ENCODE data around the gene PKIB.

Gene PKIB

GRCh38 chr6:122671251-122671650 is 61.0 kb downstream of the PKIB start:
- DNase-seq: no peak

DNA sequence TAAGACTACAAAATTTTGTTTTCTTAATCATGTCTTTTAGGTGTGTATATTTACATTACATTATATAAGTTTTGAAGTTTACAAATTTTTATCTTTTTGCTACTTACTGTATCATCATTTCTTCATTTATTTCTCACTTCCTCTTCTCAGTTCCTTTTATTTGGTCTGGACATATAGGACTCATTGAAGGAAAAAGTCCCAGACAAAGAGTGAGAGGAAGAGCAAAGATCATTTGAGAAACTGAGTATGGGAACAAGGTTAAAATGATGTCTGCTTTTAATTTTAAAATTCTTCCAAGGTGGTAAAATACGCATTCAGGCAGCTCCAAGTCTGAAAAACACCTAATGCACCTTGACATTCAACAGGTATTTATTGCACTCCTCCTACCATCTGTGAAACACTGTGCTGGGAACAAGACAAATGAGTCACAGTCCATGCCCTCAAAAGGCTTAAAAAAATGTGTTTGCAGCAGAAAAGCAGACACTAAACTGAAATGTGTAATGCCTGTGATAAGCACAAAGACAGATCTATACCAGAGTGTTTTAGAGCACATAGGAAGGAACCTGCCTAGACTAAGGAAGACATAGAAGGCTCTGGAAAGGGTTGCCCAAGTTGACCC is 63.2 kb downstream of the PKIB start:
- no peak for DNase-seq

DNA sequence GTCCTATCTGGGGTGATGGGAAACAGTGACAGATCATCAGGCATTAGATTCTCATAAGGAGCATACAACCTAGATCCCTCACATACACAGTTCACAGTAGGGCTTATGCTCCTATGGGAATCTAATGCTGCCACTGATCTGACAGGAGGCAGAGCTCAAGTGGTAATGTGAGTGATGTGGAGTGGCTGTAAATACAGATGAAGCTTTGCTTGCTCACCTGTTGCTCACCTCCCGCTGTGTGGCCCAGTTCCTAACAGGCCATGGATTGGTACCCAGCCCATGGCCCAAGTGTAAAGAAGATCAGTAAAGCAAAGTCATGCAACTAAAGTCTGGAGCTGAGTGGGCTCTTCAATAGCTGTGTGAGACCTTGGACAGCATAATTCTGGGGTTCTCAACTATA is 65.9 kb downstream of the PKIB start:
- DNase-seq: no peak

DNA sequence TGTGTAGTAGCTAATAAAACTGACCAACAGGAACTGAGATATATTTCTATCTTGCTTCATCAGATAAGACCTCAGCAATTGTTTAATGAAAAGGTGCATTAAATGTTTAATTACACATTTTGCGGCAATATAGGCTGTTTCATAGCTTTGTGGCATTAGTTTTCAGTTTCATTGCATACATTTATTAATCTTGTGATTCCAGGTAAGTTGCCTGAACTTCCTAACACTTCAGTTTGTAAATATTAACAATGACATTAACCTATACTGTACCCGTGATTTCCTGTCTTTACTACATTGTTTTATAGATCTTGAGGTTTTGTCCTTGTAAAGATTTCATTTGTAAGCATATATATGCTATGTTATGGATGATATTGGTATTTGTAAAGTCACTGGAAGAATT is 66.5 kb downstream of the PKIB start:
- DNase-seq: no peak

DNA sequence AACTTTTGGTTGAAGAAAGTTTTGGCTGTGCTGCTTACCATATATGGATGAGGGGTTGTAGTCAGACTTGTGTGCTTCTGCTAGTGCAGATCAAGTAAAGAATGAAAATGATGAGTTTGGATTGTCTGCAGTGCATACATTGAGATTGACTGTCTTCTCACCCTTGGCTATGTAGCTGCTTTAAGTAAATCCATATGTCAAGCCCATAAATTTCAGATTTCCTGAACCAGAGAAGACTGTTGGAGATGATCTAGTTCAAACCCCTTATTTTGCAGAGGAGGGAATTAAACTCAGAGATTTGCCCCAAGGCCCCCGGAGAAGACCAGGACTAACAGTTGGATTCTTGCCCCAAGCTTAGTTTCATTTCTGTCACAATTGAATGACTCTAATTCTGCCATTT is 67.2 kb downstream of the PKIB start:
- DNase-seq: no peak

DNA sequence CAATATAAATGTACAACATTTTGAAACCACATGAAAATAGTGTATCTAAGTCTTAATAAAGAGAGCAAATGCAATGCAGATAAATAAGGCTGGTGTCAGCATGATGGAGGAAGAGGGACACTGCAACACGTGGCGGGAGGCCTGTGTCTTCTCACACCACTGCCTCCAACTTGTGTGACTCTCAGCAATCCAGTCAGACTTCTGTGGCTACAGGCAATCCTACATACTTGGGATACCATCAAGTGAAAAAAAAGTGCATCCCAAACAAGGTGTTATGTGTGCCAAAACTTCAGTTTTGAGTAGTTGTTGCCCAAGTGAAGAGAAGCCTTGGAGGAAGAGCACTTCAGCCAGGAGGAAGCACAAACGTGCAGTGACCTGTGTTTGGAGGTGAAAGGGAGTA is 68.6 kb downstream of the PKIB start:
- DNase-seq: no peak

DNA sequence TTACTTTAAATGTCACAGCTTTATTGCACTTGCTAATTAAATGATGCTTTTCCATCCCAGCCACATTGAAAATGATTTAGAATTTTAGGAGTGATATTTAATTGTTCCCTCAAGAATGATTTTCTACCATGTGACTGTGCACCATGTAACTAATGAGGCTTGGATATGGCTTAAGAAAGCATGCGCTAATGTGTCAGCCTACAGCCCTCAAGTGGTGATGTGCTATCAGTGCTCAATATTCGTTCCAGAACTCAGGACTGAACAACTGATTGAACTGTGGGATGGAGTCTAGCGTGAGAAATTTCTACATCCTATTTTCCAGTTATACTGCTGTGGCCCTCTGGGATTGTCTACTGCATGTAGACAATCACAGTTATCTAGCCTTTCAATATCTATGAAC is 71.5 kb downstream of the PKIB start:
- no peak for DNase-seq

DNA sequence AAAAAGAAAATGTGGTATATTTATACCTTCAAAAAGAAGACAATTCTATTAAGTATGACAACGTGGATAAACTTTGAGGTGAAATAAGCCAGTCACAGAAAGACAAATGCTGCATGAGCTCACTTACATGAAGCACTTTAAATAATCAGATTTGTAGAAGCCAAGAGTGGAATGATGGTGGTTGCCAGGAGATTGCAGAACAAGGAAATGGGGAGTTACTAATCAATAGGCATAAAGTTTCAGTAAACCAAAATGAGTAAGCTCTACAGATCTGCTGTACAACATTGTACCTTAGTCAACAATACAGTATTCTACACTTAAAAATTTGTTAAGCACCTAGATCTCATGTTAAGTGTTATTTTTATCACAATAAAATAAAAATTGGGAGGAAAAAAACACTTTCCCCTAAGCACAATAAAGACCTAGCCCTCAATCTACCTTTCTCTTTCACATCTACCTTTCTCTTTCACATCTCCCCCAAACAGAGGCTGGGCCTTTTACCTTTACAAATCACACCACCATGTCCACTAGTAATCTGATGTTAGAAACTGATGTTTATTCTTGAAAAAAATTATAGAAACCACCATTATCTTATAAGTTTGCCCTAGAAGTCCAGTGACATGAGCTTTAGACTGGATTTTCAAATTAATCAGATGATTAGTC is 73.9 kb downstream of the PKIB start:
- DNase-seq: no peak

DNA sequence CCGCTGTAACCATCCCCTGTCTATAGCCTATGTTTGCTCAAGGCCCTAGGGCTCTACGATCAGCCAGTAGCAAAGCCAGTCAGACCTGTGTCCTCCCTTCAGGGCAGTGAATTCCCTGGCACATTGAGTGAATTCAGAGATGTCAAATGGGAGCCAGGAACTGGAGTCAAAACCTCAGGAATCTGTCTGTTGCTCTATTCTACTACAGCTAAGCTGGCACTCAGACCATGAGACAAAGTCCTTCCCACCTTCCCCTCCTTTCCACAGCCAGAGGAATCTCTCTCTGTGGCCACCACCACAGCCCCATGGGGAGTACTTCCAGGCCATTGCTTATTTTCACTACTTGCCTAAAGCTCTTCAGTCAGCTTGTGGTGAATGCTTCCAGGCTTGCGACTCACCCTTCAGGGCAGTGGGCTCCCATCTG is 82.0 kb downstream of the PKIB start:
- DNase-seq: no peak

- DNase-seq: no peak
Observed at GRCh38 chr6:122692807-122693580, 82.8 kb downstream of the PKIB start.

GRCh38 chr6:122694075-122694474 is 83.9 kb downstream of the PKIB start:
- no peak for DNase-seq

DNA sequence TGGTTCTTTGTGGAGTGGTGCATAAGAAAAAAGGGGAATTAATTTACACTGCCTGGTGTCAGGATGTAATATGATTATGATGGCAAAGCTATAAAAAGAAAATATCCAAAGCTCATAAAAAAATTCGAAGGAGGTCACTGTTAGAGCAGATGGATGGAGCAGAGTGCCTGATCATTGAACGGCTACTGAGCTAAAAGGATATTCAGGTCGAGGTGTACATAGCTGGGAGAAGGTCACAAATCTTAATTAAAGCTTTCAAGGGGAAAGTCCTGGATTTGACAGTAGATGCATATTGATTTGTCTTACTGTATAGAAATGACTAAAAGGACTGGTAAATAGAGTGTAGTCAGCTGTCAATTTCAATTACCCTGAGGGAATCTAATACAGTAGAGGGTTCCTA is 84.4 kb downstream of the PKIB start:
- no peak for DNase-seq

DNA sequence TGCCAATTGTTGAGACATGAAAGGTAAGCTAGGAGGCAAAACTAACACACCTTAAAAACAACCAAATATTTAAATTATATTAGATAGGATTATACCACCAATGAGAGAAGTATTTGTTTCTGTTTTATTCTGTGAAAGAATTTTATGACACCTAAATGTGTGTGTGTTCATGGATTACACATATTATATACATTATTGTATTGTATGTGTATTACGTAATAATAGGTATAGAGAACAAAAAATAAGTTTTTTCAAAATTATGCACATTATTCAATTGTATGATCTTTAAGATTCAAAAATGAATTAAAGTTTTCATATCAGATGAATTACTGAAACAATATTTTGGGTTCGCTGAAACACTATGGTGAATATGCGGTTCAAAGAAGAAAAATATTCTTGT is 85.0 kb downstream of the PKIB start:
- no peak for DNase-seq

DNA sequence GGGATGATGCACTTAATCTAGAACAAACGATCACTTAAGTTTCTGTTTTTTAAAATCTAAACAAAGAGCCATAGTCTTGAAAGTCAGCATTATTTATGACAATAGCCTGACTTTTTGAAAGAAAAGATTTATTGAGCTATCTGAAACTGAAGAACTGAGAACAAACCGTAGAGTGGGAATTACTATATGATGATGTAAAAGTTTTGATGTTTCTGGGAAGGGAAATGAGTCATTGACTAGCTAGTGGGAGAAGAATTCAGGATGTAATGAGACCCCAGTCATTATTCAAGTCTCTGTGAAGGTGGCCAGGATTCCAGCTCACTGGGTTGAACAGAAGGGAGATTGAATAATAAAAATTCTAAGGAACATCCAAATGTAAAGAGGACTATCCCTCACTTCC is 85.9 kb downstream of the PKIB start:
- no peak for DNase-seq

DNA sequence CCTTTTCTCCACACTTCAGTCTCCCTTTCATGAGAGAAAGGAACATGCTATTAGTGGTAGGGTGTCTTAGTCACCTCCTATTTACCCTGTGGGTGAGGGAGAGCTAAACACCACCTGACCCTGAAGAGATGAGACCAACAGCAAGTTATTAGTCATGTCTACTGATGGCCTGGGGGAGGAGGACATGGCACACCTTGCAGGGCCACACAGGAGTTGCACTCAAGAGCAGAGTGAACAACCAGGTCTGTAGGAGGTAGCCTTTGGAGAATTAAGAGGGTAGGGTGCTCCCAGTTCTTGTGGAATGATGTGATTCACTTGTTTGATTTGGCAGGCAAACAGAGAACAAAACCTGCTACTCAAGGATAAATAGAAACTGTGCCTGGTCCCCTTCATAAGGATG is 86.6 kb downstream of the PKIB start:
- DNase-seq: no peak

DNA sequence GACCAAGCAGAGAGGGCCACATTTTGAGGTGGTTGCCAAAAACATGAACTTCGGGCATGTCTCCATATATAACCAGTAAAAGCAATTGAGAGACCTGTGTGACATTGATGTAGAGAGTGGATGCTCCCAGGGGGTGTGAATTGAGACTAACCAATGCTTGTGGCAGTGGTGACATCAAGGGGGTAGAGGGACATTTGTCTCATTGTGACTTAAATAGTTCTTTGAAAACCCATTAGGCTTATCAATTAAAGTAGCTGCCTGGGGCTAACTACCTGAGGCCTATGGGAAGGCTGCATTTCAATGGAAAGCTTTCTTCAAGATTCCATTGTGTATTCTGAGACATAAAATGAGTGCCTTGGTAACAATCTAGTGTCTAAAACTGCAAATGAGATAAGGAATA is 87.3 kb downstream of the PKIB start:
- DNase-seq: no peak

DNA sequence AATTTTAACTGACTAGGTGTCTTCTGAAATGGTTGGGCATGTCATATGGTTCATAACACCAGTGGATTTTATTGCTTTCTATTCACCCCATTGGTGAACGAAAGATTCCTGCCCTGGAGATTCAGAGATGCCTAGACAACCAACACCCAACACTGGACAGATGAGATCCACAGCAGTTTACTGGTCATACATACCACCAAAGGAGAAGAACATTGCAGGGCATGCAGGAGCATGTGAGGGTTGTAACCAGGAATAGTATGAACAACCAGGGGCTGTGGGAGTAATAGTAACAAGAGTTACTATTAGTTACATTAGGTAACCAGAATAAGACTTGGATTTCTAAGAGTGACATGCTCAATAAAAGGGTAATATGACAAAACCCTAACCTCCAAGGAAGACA is 91.5 kb downstream of the PKIB start:
- DNase-seq: no peak

DNA sequence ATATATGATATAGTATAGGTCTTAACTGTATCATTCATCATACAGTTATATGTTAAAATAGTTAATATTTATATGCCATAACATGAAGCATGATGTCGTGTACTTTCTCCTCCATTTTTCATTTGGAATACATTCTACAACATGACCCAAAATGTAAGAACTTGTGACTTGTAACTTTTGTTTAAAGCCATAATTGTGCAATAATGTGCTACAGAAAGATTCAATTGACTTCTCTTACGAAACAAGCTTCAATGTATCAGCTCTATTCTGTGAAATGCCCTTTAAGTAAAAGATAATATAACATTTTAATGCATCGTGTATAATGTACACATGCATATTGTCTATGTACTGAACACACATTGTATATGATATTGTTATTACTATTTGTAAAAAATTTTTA is 92.6 kb downstream of the PKIB start:
- no peak for DNase-seq

DNA sequence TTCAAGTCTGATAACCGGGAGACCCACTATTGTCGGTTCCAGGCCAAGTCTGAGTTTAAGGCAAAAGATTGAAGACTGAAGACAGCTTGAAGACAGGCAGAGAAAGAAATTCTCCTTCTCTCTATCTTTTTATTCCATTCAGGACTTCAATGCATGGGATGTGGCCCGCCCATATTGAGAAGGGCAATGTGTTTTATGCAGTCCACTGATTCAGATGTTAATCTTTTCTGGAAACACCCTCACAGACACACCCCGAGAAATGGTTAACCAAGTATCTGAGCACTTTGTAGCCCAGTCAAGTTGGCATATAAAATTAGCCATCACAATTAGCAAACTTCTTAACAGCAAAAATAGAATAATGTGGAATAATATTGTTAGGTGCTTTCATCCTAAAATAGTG is 93.9 kb downstream of the PKIB start:
- no peak for DNase-seq

DNA sequence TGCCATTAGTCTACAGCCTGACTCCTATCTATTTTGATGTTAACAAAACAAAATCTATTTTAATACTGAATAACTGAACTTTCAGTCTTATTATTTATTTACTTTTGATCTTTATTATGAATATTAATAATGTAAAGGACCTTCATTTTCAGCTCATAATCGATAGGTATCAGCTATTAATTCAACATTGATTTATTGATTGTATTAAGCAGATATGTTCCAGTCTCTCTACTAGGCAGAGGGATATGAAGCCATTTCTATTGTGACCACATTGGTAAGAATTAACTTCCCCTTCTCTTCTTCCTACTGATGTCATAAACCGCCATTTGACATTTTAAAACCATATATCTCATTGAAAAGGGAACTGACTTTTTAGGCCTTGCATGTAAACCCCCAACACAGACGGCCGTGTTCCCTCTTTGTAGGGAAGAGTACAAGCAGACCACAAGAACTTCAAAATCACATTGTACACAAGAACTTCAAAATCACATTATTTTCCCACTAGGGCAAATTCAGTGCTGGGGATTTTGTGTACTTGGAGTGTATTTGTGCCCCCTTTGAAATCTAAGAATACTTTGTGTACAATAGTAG is 99.8 kb downstream of the PKIB start:
- no peak for DNase-seq

DNA sequence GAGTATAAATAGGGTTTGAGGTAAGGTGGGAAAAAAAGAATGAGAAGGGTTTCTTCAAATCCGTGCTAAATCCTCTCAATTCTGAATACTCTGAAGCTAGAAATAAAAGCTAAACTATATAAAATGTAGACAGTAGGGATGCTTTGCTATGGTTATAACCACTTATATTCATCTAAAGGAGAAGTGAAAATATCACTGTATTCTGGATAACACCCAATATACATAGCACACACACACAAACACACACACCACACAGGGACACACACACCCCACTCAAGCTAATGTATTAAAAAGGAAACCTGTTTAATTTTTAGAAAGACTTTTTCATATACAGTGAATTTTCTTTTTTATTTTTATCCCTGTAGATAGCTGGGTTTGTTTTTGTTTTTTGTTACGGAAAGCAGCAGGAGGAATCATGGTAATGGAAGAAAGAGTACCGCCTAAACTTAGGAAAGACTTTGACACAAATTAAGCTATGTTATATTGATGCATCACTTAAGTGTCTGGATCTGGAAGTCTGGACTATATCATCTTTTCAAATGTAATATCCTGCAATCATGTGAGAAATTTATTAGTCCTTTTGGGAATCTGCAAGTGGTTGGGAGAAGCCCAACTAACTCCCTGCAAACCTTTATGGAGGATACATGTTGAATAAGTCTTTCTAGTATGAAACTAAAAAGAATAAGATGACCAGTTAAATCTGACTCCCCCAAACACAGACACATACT is 100.9 kb downstream of the PKIB start:
- no peak for DNase-seq

- DNase-seq: no peak
Observed at GRCh38 chr6:122712093-122712447, 101.9 kb downstream of the PKIB start.

DNA sequence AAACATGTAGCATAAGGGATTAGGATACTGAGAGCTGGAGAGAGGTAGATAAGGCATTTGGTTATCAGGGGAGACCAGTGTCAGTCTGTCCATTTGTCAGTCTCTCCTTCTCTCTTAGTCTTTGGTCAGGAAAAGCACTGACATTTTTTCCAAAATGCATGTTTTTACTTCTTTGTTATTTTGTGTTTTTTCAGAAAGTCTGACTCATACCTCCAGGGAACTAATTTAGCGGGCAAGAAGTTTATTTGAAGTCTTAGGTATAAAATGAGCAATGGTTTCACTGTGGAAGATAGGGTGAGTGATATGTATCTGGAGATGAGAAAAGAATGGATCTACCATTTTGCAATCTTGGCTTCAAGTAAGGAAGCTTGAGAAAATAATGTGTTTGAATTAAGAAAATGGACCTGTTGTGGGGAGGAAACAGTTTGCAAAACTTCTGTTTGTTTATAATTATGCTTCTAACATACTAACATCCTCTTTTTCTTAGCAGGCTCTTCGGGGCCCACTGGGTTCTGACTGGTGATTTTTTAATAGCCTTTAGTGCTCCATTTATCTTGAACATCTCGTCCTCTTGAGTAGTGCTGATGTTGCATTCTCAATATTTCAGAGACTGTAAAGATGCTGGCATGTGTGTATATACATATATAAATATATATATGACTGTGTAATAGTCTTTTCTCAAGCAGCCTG is 102.4 kb downstream of the PKIB start:
- DNase-seq: no peak

All from NK-92 treated with Interleukin-12 subunit alpha and Interleukin-12 subunit beta, amount 100 ng/mL, for 24 hours (cell line).